GM18526 (cell line): ENCODE data around the gene AQP10.

Source experiments
- POLR2A ChIP-seq: IDR thresholded peaks from 3 replicates; pipeline ENCODE4 v1.6.1; 2011; ENCODE audit not compliant: insufficient read length; ENCODE audit errors: extremely low read depth

AQP10 gene

GRCh38 chr1:154342132-154342531 lies 21.2 kb downstream of the AQP10 start:
- no peak for TF ChIP-seq POLR2A

GRCh38 chr1:154342836-154343472 lies 22.1 kb downstream of the AQP10 start:
- no peak for TF ChIP-seq POLR2A

GRCh38 chr1:154344977-154345837 lies 24.3 kb downstream of the AQP10 start:
- TF ChIP-seq POLR2A, result no peak

GRCh38 chr1:154346276-154346917 lies 25.5 kb downstream of the AQP10 start:
- TF ChIP-seq POLR2A, result no peak

GRCh38 chr1:154347961-154348360 lies 27.1 kb downstream of the AQP10 start:
- TF ChIP-seq POLR2A, result no peak

- TF ChIP-seq POLR2A, result no peak
These were observed 27.7 kb downstream of the AQP10 start for GRCh38 chr1:154348429-154349076.

- no peak for TF ChIP-seq POLR2A
These were observed 28.2 kb downstream of the AQP10 start for GRCh38 chr1:154349121-154349520.

GRCh38 chr1:154350383-154350782 lies 29.5 kb downstream of the AQP10 start:
- TF ChIP-seq POLR2A, result no peak

GRCh38 chr1:154351363-154352068 lies 30.6 kb downstream of the AQP10 start:
- TF ChIP-seq POLR2A, result no peak

GRCh38 chr1:154352245-154352580 lies 31.3 kb downstream of the AQP10 start:
- no peak for TF ChIP-seq POLR2A

- TF ChIP-seq POLR2A, result no peak
These were observed 31.9 kb downstream of the AQP10 start for GRCh38 chr1:154352581-154353459.

GRCh38 chr1:154353460-154353904 lies 32.6 kb downstream of the AQP10 start:
- TF ChIP-seq POLR2A, result no peak

GRCh38 chr1:154353966-154354365 lies 33.1 kb downstream of the AQP10 start:
- no peak for TF ChIP-seq POLR2A

GRCh38 chr1:154358519-154358918 lies 37.6 kb downstream of the AQP10 start:
- TF ChIP-seq POLR2A, result no peak
